Measurements from ENCODE around the gene SRGAP2C.
A peak's percentile ranks its signal among the peaks of the same experiment; 100 is the strongest.
"Not testable (repeated sequence)": the region's sequence is repeated elsewhere in the genome, so short reads cannot be mapped to it uniquely, and the experiment has no call there.

The SRGAP2C gene

DNA sequence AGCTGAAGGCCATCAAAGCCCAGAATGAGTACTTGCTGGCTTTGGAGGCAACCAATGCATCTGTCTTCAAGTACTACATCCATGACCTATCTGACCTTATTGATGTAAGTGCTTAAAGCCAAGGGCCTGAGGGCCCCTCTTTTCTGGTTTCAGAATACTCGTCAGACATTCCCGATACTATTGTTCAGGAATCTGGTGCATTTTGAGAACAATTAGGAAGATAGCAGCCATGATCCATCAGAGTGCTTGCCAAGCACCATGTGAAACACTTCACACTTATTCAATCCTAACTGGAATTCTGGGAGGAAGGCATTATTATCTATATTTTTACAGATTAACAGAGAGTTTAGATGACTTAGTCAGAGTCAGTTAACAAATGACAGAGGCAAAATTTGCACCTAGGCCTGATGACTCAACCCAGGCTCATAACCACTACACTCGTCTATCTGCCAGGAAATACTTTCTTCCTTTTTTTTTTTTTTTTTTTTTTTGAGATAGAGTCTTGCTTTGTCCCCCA is 190.1 kb downstream of the SRGAP2C start:
- H3K4me3 ChIP-seq (ENCODE audit: low read depth, low read length) = not testable (repeated sequence)

DNA sequence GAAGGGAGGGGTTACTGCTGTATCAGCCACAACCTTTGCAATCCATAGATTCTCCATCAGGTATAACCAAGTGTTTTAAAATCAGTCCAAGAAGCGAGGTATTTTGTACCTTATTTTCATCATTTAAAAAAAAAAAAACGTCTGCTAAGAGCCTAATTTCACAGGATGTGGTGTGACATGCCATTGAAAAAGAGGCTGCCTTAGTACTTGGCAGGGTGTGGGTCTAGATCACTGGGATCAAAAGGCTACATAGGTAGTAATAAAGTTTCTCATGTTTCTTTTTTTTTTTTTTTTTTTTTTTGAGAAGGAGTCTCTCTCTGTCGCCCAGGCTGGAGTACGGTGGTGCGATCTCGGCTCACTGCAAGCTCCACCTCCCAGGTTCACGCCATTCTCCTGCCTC is 192.2 kb downstream of the SRGAP2C start:
- not testable (repeated sequence) for H3K4me3 ChIP-seq (ENCODE audit: low read depth, low read length)

GRCh38 chr1:121378757-121379156 is 194.0 kb downstream of the SRGAP2C start:
- H3K4me3 ChIP-seq (ENCODE audit: low read depth, low read length) = not testable (repeated sequence)

GRCh38 chr1:121384754-121385153 is 200.0 kb downstream of the SRGAP2C start:
- not testable (repeated sequence) for H3K4me3 ChIP-seq (ENCODE audit: low read depth, low read length)

- not testable (repeated sequence) for H3K4me3 ChIP-seq (ENCODE audit: low read depth, low read length)
Observed at GRCh38 chr1:121385162-121385561, 200.4 kb downstream of the SRGAP2C start.

DNA sequence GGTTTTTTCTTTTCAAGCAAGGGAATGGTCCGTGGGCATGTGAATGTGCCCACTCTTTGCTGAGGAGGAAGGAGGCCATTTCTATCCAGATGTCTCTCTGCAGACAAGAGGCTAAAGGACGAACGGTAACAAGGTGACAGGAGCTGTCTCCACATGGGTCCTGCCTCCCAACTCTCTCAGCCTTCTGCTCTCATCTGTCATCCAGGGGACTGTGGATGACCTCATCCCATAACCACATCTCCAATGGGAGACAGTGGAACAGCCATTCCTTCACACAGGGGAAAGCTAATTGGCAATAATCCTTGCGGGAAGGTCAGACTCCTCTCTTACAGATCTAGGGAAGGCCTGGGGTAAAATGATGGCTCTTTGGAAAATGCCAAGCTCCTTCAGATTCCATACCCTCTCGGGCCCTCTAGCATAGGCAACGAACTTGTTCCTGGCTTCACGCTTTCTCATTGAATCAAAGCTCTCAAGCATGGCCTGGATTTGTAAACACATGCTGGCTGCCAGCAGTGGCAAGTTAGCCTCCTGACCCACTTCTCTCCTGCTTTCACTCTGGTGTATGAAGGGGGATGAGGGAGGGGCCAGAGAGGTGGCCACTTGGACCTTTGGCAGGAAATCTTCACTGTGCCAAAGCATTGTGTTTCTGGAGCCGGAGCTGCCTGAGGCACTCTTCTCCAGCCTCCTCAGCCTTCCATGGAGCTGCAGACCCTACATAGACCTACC is 201.0 kb downstream of the SRGAP2C start:
- not testable (repeated sequence) for H3K4me3 ChIP-seq (ENCODE audit: low read depth, low read length)

DNA sequence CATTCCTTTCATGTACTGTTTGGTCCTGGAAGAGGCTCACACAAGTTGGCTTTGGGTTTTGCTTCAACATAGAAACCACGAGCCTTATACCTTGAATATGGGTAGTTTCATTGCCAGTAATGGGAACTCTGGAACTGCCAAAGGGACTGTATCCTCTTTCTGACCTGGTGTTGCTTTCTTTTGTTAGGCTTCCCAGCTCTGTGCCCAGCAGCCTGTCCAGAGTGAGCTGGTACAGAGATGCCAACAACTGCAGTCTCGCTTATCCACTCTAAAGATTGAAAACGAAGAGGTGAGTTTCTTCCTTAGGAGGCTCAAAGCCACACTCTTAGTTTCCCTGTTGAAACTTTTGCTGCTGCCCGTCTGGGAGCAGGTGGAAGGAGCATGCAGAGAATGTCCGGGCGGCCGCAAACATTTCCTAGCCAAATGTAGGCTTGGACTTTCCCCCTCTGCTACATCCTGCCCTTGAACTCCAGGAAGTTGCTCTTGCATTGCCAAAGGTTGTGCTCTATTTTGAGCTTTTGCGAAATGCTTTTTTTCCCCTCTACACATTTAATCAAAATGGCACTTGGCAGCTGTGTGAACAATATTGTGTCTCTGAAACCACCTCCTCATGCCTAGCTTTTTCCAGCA is 201.7 kb downstream of the SRGAP2C start:
- not testable (repeated sequence) for H3K4me3 ChIP-seq (ENCODE audit: low read depth, low read length)

GRCh38 chr1:121389895-121390560 is 205.3 kb downstream of the SRGAP2C start:
- not testable (repeated sequence) for H3K4me3 ChIP-seq (ENCODE audit: low read depth, low read length)

- H3K4me3 ChIP-seq (ENCODE audit: low read depth, low read length) = not testable (repeated sequence)
Observed at GRCh38 chr1:121392130-121392529, 207.4 kb downstream of the SRGAP2C start.

- H3K4me3 ChIP-seq (ENCODE audit: low read depth, low read length) = not testable (repeated sequence)
Observed at GRCh38 chr1:121395718-121396201, 211.0 kb downstream of the SRGAP2C start.

- not testable (repeated sequence) for H3K4me3 ChIP-seq (ENCODE audit: low read depth, low read length)
Observed at GRCh38 chr1:121396335-121397081, 211.7 kb downstream of the SRGAP2C start.

DNA sequence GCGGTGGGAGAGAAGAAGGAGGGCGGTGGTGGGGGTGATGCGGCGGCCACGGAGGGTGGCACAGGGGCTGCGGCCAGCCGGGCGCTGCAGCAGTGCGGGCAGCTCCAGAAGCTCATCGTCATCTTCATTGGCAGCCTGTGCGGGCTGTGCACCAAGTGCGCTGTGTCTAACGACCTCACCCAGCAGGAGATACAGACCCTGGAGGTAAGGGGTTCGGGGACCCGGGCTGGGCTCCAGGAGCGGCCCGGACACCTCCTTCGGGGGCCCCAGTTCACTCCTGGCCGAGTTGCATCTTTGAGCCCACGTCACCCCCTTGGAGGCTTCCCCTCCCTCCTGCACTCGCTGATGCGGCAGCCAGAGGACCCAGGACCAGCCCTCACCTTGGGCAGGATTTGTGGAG is 212.3 kb downstream of the SRGAP2C start:
- H3K4me3 ChIP-seq (ENCODE audit: low read depth, low read length) = not testable (repeated sequence)

DNA sequence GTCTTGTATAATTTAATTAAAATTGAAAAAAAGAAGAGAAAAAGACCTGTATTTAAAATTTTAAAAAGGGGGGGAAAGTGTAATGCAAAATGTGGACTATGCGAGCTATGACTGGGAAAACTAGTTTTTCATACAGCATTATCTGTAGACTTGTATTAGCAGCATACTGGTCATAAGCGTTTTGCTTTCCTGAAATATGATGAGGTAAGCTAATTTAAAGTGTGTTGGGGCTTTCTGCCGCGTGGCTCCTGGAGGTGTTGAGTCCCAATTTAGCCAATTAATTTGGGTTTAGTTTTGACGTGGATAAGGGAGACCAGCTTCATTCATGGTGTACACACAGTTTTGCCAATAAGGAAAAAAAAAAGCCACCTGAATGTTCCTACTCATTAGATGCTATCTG is 214.4 kb downstream of the SRGAP2C start:
- not testable (repeated sequence) for H3K4me3 ChIP-seq (ENCODE audit: low read depth, low read length)

GRCh38 chr1:121400108-121400507 is 215.3 kb downstream of the SRGAP2C start:
- H3K4me3 ChIP-seq (ENCODE audit: low read depth, low read length) = not testable (repeated sequence)

DNA sequence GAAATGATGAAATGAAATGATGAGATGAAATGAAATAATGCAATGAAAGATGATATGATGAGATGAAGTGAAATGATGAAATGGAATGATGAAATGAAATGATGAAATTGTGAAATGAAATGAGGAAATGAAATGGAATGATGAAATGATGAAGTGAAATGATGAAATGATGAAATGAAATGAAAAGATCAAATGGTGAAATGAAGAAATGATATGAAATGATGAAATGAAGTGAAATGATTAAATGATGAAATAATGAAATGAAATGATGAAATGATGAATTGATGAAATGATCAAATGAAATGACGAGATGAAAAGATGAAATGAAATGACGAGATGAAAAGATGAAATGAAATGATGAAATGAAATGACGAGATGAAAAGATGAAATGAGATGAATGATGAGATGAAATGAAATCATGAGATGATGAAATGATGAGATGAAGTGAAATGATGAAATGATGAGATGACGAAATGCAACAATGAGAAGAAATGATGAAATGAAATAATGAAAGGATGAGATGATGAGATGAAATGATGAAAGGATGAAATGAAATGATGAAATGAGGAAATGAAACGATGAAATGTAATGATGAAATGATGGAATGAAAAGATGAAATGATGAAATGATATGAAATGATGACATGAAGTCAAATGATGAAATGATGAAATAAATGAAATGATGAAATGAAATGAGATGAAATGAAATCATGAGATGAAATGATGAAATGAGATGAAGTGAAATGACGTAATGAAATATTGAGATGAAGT is 216.0 kb downstream of the SRGAP2C start:
- H3K4me3 ChIP-seq (ENCODE audit: low read depth, low read length) = not testable (repeated sequence)

GRCh38 chr1:121401375-121401955 is 216.7 kb downstream of the SRGAP2C start:
- peak overlapping the region; percentile 20 for H3K4me3 ChIP-seq (ENCODE audit: low read depth, low read length)

DNA sequence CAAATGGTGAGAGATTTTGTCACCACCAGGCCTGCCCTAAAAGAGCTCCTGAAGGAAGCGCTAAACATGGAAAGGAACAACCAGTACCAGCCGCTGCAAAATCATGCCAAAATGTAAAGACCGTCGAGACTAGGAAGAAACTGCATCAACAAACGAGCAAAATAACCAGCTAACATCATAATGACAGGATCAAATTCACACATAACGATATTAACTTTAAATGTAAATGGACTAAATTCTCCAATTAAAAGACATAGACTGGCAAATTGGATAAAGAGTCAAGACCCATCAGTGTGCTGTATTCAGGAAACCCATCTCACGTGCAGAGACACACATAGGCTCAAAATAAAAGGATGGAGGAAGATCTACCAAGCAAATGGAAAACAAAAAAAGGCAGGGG is 218.5 kb downstream of the SRGAP2C start:
- H3K4me3 ChIP-seq (ENCODE audit: low read depth, low read length) = not testable (repeated sequence)

DNA sequence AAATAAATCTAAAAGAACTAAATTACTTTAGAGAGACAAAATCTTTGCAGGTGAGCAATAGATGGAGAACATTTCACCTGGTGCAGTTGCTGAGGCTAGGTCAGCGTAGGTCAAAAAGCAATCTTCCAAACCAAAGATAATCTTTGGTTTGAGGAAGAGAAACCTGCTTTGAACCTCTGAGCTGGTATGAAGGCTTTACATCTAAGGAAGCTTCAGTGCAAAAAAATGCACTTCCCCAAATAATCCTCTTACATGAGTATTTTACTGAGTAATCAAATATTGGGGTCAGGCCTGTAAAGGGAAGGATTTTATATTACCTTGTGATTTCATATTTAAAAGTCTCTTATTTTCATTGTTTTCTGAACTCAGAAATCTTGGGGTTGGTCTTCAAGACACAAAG is 223.6 kb downstream of the SRGAP2C start:
- no peak overlapping the region for H3K4me3 ChIP-seq (ENCODE audit: low read depth, low read length)

DNA sequence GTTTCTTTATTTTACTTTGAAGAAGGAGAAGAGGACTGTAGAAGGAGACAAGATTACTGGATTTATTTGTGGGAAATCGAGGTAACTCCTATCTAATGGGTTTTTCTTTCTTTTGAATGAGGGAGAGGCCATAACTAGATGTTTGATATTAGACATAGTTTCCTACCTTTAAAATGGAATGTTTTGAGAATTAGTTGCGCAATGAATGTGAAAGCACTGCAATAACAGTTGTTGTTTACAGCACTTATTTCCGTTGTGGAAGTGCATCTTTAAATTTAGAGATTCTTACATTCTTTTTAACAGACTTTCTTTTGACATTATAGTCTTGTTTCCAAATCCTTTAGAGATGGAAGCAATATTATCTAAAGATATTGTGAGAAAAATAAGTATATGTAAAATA is 229.0 kb downstream of the SRGAP2C start:
- no peak overlapping the region for H3K4me3 ChIP-seq (ENCODE audit: low read depth, low read length)

- H3K4me3 ChIP-seq (ENCODE audit: low read depth, low read length) = no peak overlapping the region
Observed at GRCh38 chr1:121414905-121415304, 230.1 kb downstream of the SRGAP2C start.

All from iPS-11a (cell line).